ENCODE measurements around the gene CNIH2.

DNA sequence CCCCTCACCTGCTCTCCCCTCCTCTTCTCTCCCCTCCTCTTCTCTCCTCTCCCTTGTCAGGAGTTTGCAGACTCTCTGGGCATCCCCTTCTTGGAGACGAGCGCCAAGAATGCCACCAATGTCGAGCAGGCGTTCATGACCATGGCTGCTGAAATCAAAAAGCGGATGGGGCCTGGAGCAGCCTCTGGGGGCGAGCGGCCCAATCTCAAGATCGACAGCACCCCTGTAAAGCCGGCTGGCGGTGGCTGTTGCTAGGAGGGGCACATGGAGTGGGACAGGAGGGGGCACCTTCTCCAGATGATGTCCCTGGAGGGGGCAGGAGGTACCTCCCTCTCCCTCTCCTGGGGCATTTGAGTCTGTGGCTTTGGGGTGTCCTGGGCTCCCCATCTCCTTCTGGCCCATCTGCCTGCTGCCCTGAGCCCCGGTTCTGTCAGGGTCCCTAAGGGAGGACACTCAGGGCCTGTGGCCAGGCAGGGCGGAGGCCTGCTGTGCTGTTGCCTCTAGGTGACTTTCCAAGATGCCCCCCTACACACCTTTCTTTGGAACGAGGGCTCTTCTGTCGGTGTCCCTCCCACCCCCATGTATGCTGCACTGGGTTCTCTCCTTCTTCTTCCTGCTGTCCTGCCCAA, 1.9 kb upstream of the CNIH2 start:
- no peak for TF ChIP-seq SP1 (IDR thresholded peaks at IDR 0.05)
- TF ChIP-seq FOXA1 (IDR thresholded peaks at IDR 0.05), result no peak
- TF ChIP-seq BHLHE40 (IDR thresholded peaks at IDR 0.05; ENCODE audit: borderline replicate concordance), result no peak

Measured in HEK293T (cell line).